EL (cell line): ENCODE measurements around the gene DCC.
"Not testable (repeated sequence)": the region's sequence is repeated elsewhere in the genome, so short reads cannot be mapped to it uniquely, and the experiment has no call there.

Source experiments
- DNase-seq: peaks from one replicate; pipeline ENCODE4 v3.0.0-alpha.2; 2016

DCC gene

GRCh38 chr18:52349498-52349897 lies 9.5 kb downstream of the DCC start:
- no peak for DNase-seq

GRCh38 chr18:52352920-52353319 lies 12.9 kb downstream of the DCC start:
- no peak for DNase-seq

DNA sequence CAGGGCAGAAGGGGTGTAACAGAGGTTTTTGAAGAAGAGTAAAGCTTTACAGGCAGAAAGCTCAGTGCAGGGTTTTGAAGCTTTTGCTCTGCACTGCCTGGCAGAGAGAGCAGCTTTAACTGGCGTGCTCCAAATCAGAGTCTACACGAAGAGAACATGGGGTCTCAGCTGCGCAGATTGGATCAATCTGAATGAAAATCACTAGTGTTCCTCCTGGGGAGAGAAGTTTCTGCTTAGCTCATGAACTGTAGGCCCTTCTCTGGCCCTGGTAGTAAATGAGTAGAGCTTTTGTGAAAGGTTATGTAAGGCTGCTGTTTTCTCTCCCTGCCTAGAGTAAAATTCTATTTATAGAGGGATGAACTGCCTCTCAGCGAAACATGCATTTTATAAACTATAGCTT lies 13.6 kb downstream of the DCC start:
- DNase-seq = no peak

- no peak for DNase-seq
These were observed 23.9 kb downstream of the DCC start for GRCh38 chr18:52363861-52364260.

GRCh38 chr18:52366851-52367250 lies 26.9 kb downstream of the DCC start:
- DNase-seq = not testable (repeated sequence)

DNA sequence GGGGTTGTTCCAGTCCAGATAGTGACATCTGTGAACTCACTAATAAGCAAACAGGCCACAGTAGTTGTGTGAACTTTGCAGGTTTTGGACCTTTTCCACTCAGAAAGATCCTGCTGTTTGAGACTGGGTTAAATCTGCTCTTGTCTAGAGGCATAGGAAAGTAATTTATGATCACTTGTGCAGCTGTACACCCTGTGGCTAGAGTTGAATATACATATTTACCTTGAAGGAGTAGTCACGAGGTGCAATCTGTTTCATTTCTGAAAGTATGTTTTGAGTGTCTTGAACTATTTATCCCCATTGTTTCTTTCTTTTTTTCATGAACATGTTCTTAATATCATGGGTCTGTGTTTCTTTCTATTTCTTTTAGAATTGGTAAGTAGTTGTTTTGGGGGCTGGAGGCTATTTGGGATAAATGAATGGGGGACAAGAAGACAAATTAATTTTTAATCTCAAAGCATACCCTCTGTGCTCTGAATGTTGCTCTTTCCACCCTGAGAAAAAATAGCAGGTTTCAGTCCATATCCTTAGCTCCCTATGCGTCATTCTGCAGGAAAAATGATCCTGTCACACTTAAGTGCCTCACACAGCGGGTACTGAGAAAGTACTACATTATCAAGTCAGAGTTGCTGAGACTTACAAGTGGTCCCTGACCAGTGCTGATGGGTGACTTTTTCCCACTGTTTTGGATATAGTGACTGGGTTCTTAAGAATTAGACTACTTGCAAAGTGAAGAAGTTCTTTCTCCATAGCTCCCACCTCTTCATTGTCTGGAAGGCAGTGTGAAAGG lies 28.2 kb downstream of the DCC start:
- DNase-seq = no peak

DNA sequence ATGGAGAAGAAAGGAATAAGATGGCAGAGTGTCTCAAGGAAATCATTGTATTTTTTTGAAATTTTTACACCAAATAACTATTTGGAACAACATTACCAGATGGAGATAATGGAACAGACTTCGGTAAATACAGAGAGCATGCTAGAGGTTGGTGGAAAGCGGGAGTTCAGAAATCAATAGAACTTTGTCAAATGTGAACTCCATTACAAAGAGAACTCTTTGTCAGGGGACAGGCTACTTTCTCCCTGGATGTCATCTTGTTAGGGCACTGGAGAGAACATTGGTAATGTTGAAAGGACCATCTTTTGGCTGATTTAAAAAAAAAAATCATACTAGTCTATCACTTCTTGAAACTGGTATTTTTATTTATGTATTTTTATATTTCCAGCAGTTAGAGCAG lies 30.8 kb downstream of the DCC start:
- DNase-seq = no peak

- DNase-seq = no peak
These were observed 36.1 kb downstream of the DCC start for GRCh38 chr18:52376104-52376503.

- DNase-seq = no peak
These were observed 37.1 kb downstream of the DCC start for GRCh38 chr18:52377094-52377493.

DNA sequence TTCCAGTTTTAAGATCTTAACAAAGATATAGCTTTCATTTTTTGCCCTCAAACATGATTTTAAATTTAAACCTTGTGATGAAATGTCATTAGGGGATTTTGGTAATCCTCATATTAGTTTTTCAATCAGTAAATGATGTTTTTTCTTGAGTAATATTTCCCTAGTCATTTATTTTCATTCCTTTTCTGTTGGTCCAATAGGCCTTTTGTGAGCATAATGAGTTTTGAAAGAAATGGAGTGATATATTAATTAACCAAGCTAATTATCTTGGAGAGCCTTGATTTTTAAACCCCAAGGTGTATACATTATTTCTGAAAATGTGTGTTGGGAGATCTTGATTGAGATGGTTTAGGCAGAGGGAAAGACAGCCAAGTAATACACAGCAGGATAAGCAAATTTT lies 46.3 kb downstream of the DCC start:
- no peak for DNase-seq

DNA sequence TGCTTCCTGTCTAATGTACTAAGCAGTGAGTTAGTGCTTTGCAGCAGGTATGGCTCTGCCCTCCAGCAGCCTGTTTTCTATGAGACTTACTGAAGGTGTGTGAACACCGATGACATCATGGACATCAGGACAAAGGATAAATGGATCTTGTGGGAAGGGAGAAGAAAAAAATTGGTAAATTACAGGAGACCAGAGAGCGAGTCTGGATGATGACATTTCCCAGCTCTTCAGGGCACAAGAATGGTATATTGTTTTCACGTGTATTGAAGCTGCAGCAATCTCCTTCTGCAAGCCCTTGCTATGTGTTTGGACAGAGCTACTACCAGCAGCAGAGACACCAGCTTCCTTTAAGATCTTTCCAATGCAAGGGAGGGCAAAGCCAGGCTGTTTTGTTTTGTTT lies 47.2 kb downstream of the DCC start:
- no peak for DNase-seq

GRCh38 chr18:52391810-52392559 lies 52.0 kb downstream of the DCC start:
- no peak for DNase-seq

- no peak for DNase-seq
These were observed 54.6 kb downstream of the DCC start for GRCh38 chr18:52394602-52395001.

GRCh38 chr18:52395146-52395852 lies 55.3 kb downstream of the DCC start:
- DNase-seq = no peak

DNA sequence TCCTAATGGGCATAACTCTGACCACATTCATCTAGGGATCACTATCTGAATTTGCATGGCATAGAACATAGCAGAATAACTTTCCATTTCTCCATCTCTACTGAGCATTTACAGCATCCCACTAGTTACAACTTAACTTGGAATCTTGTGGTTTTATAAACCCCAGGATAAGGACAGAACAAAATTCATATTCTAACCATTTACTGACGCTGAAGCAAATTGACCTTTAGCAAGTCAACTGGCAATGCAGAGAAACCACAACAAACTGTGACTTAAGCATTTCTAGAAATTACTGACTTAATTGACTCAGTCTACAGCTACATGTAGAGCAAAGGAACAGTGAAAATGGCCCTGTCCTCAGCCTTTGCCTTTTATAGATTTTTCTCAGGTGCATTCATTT lies 61.2 kb downstream of the DCC start:
- DNase-seq = no peak

DNA sequence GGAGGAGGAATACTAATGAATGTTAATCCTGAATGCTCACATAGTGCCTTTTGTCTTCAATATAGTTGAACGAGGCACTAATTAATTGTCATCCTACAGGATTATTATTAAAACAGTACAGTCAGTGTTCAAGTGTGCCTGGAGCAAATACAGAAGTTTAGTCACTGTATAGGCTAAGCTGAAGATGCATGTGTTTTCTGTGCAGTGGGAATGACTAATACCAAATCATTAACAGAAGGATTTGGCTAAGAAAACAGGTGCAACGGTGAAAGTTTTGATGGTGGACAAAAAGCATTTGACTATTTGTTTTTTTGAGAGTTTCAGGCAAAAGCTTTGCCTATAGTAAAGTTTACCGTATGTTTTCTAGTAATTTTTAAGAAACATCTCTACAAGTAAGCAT lies 62.8 kb downstream of the DCC start:
- no peak for DNase-seq

- DNase-seq = no peak
These were observed 63.5 kb downstream of the DCC start for GRCh38 chr18:52403291-52404021.

- no peak for DNase-seq
These were observed 68.9 kb downstream of the DCC start for GRCh38 chr18:52408800-52409302.

GRCh38 chr18:52409727-52410126 lies 69.7 kb downstream of the DCC start:
- DNase-seq = no peak

DNA sequence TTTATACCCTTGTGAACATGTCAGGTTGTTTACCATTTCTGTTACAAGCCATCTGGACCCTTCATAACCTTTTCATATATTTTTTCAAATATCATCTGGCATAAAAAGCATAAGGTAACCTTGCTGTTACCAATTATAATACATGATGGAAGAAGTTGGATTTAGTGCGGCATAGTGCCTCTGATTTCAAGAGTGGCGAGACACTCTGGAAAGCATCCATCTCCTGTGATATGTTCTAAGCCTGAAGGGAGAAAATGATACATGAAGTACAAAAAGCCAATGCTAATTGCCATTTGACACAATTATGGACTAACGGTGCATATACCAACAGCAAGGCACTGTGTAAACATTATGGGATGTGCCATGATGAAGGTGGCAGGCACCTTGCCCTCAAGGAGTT lies 75.1 kb downstream of the DCC start:
- no peak for DNase-seq

DNA sequence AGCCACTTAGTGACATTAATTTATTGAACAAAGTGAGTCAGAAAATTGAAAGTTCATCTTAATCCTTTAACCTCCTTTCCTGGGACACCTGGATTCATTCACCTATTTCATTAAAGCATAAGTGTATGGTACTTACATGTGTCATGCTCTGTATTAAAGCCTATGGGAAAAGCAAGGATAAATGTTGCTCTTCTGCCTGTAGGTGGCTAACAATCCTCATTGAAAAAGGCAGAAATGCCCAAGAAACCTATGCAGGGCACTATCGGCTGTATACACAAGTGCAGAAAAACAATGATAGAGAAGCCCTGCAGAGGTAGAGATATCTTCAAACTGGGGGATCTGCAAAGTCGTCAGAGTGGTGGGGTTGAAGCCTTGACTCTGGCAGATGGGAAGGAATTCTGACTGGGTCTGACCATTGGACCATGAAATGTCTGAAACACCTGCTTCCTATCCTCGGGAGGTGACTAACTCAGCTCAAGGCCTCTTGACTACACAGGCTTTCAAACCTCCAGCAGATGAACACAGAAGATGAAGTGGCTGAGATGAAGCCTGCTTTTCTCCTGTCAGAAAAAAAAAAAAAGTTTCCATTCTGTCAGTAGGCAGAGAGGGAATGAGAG lies 83.1 kb downstream of the DCC start:
- DNase-seq = no peak

GRCh38 chr18:52426041-52426440 lies 86.0 kb downstream of the DCC start:
- no peak for DNase-seq

- no peak for DNase-seq
These were observed 86.5 kb downstream of the DCC start for GRCh38 chr18:52426462-52426861.
